T-helper 17 cell (primary cell): Measurements from ENCODE around the gene FAM229B. TPM values are rescaled to one million over a fixed set of nuclear protein-coding genes. Genes with fewer than 3 reads are reported as not detected.
"Not testable (repeated sequence)": the region's sequence is repeated elsewhere in the genome, so short reads cannot be mapped to it uniquely, and the experiment has no call there.

ENCODE experiments used
- ATAC-seq: fragments of 150-1000 bp; cut with Tn5 transposase; 2 replicates; pipeline ENCODE4 v1.10.0; 2021; ENCODE audit warnings: mild to moderate bottlenecking, moderate library complexity
- DNase-seq, 3 donors: peaks; one replicate each; pipeline versions ENCODE4 v3.0.0 to v3.0.0-alpha.2; 2020 to 2021
- H3K9me3 ChIP-seq: one replicate; pipeline ENCODE4 v1.7.0; 2013; ENCODE audit warnings: low read length, mild to moderate bottlenecking; ENCODE audit not compliant: control insufficient read depth, poor library complexity, severe bottlenecking
- H3K27ac Mint-ChIP-seq: one replicate; pipeline ENCODE4 v1.8.0; 2022; ENCODE audit warnings: mild to moderate bottlenecking, moderate library complexity, mixed read lengths
- H3K27me3 Mint-ChIP-seq: one replicate; pipeline ENCODE4 v1.8.0; 2022; ENCODE audit warnings: mixed read lengths
- H3K36me3 Mint-ChIP-seq: one replicate; pipeline ENCODE4 v1.8.0; 2022; ENCODE audit warnings: low read depth, mixed read lengths
- H3K4me1 Mint-ChIP-seq: one replicate; pipeline ENCODE4 v1.8.0; 2022; ENCODE audit warnings: mild to moderate bottlenecking, mixed read lengths
- H3K4me3 Mint-ChIP-seq: one replicate; pipeline ENCODE4 v1.8.0; 2022; ENCODE audit warnings: mild to moderate bottlenecking, moderate library complexity, mixed read lengths
- total RNA-seq, 4 donors: library from RNA in 2 of 4; stranded (reverse) in 2 of 4; gene quantifications; one replicate each; pipeline ENCODE4 v1.2.3 and lab custom pipeline; 2022 to 2026

The FAM229B gene
- total RNA-seq, result 1 to 10 TPM in 1 of 2 donors, under 1 TPM in 1; 0.50 to 3.9 TPM
- total RNA-seq (lab: John Stamatoyannopoulos, UW), result 1.8 to 2.0 reads per million in 2 donors

GRCh38 chr6:112087136-112087911 lies at the start of gene FAM229B, which contains the start of gene TUBE1:
Gene FAM229B (plus strand): TSS chr6:112087591. CDS start chr6:112099284, 11,693 bp downstream.
Gene TUBE1 (minus strand): TSS chr6:112087482. CDS start chr6:112087434, 48 bp downstream.
- ATAC-seq (peak; percentile 96), DNase-seq (peak; percentile 76 to 82 (median 78))
- H3K9me3 ChIP-seq, result no peaks in the 10 kb centered on the region
- Mint-ChIP-seq H3K4me1 (peaks cover 3% of the 10 kb centered on the region), H3K36me3 (no peaks in the 10 kb centered on the region), H3K4me3 (no peak within 1 kb of the TSS), H3K27ac (no peak within 1 kb of the TSS), H3K27me3 (peaks cover 31% of the 10 kb centered on the region)

- Mint-ChIP-seq H3K4me1 (peaks cover 29% of the 10 kb centered on the region), H3K27ac (no peak overlapping the region), H3K27me3 (no peaks in the 10 kb centered on the region), H3K36me3 (no peaks in the 10 kb centered on the region), H3K4me3 (no peak overlapping the region)
- DNase-seq (no peak), ATAC-seq (no peak)
- H3K9me3 ChIP-seq, result no peaks in the 10 kb centered on the region
Measured at GRCh38 chr6:112037783-112038216, 49.6 kb upstream of the FAM229B start.

- no peak for ATAC-seq
Measured at GRCh38 chr6:112038268-112038667, 49.1 kb upstream of the FAM229B start.

GRCh38 chr6:112038756-112039430 lies 48.5 kb upstream of the FAM229B start:
- Mint-ChIP-seq H3K4me3 (no peak overlapping the region), H3K27me3 (no peaks in the 10 kb centered on the region), H3K4me1 (peaks cover 27% of the 10 kb centered on the region), H3K27ac (peak overlapping the region; percentile 41), H3K36me3 (no peaks in the 10 kb centered on the region)
- ATAC-seq (no peak), DNase-seq (no peak)
- no peaks in the 10 kb centered on the region for H3K9me3 ChIP-seq

More at GRCh38 chr6:112038268-112038667, 49.1 kb upstream of the FAM229B start:
- no peak overlapping the region for H3K27ac Mint-ChIP-seq
- peaks cover 30% of the 10 kb centered on the region for H3K4me1 Mint-ChIP-seq
- DNase-seq, result no peak
- no peaks in the 10 kb centered on the region for H3K27me3 Mint-ChIP-seq
- H3K36me3 Mint-ChIP-seq, result no peaks in the 10 kb centered on the region
- H3K4me3 Mint-ChIP-seq, result no peak overlapping the region
- H3K9me3 ChIP-seq, result no peaks in the 10 kb centered on the region

GRCh38 chr6:112039431-112039770 lies 48.0 kb upstream of the FAM229B start:
- Mint-ChIP-seq H3K4me1 (peaks cover 22% of the 10 kb centered on the region), H3K27ac (peak overlapping the region; percentile 41), H3K36me3 (no peaks in the 10 kb centered on the region), H3K27me3 (no peaks in the 10 kb centered on the region), H3K4me3 (no peak overlapping the region)
- no peaks in the 10 kb centered on the region for H3K9me3 ChIP-seq
- no peak for ATAC-seq
- DNase-seq, result no peak

- H3K4me3 Mint-ChIP-seq, result no peak overlapping the region
- no peak for DNase-seq
- no peaks in the 10 kb centered on the region for H3K36me3 Mint-ChIP-seq
- peaks cover 15% of the 10 kb centered on the region for H3K4me1 Mint-ChIP-seq
- ATAC-seq, result no peak
- H3K27ac Mint-ChIP-seq, result peak overlapping the region; percentile 99
- H3K9me3 ChIP-seq, result no peaks in the 10 kb centered on the region
- H3K27me3 Mint-ChIP-seq, result no peaks in the 10 kb centered on the region
Measured at GRCh38 chr6:112040956-112041355, 46.4 kb upstream of the FAM229B start.

- Mint-ChIP-seq H3K36me3 (no peaks in the 10 kb centered on the region), H3K27me3 (no peaks in the 10 kb centered on the region), H3K27ac (peak overlapping the region; percentile 99), H3K4me3 (no peak overlapping the region), H3K4me1 (peaks cover 11% of the 10 kb centered on the region)
- no peak for ATAC-seq
- H3K9me3 ChIP-seq, result no peaks in the 10 kb centered on the region
- no peak for DNase-seq
Measured at GRCh38 chr6:112041535-112041934, 45.9 kb upstream of the FAM229B start.

- no peaks in the 10 kb centered on the region for H3K27me3 Mint-ChIP-seq
- no peaks in the 10 kb centered on the region for H3K36me3 Mint-ChIP-seq
- peaks cover 11% of the 10 kb centered on the region for H3K4me1 Mint-ChIP-seq
- no peaks in the 10 kb centered on the region for H3K9me3 ChIP-seq
- peak; percentile 84 to 93 (median 87) for DNase-seq
- peak; percentile 92 for ATAC-seq
- H3K27ac Mint-ChIP-seq, result peak overlapping the region; percentile 99
- peak overlapping the region; percentile 96 for H3K4me3 Mint-ChIP-seq
Measured at GRCh38 chr6:112043032-112044007, 44.1 kb upstream of the FAM229B start.

- DNase-seq (no peak), ATAC-seq (no peak)
- no peaks in the 10 kb centered on the region for H3K9me3 ChIP-seq
- Mint-ChIP-seq H3K27ac (no peak overlapping the region), H3K4me1 (peaks cover 11% of the 10 kb centered on the region), H3K36me3 (no peaks in the 10 kb centered on the region), H3K4me3 (no peak overlapping the region), H3K27me3 (no peaks in the 10 kb centered on the region)
Measured at GRCh38 chr6:112044196-112044595, 43.2 kb upstream of the FAM229B start.

- DNase-seq, result no peak
- Mint-ChIP-seq H3K4me1 (peaks cover 11% of the 10 kb centered on the region), H3K36me3 (no peaks in the 10 kb centered on the region), H3K27ac (no peak overlapping the region), H3K4me3 (peak overlapping the region; percentile 19), H3K27me3 (no peaks in the 10 kb centered on the region)
- no peak for ATAC-seq
- H3K9me3 ChIP-seq, result no peaks in the 10 kb centered on the region
Measured at GRCh38 chr6:112044856-112045255, 42.5 kb upstream of the FAM229B start.

GRCh38 chr6:112047523-112047922 lies 39.9 kb upstream of the FAM229B start:
- H3K4me1 Mint-ChIP-seq, DNase-seq, H3K27ac Mint-ChIP-seq, H3K4me3 Mint-ChIP-seq, H3K9me3 ChIP-seq, H3K36me3 Mint-ChIP-seq, ATAC-seq, H3K27me3 Mint-ChIP-seq: not testable (repeated sequence)

- Mint-ChIP-seq H3K4me1 (peaks cover 5% of the 10 kb centered on the region), H3K36me3 (no peaks in the 10 kb centered on the region), H3K27ac (no peak overlapping the region), H3K27me3 (peaks cover 5% of the 10 kb centered on the region), H3K4me3 (no peak overlapping the region)
- DNase-seq (no peak), ATAC-seq (no peak)
- H3K9me3 ChIP-seq, result no peaks in the 10 kb centered on the region
Measured at GRCh38 chr6:112049026-112049799, 38.2 kb upstream of the FAM229B start.
